ACC112 (cell line): Measurements from ENCODE around the gene IL26.

Source experiments
- H2AFZ ChIP-seq: fragments of 200-600 bp; sonication (generic); one replicate; pipeline ENCODE4 v1.6.0; 2017; ENCODE audit warnings: antibody characterized with exemption, low read length; ENCODE audit not compliant: unreplicated experiment
- H3K27ac ChIP-seq: fragments of 200-600 bp; sonication (generic); 2 replicates; pipeline ENCODE4 v1.5.1; 2014; ENCODE audit warnings: low read depth, mild to moderate bottlenecking, antibody characterized with exemption, low read length, moderate library complexity
- H3K27me3 ChIP-seq: fragments of 200-600 bp; sonication (generic); 2 replicates; pipeline ENCODE4 v1.6.1; 2014; ENCODE audit warnings: mild to moderate bottlenecking, antibody characterized with exemption, low read length, moderate library complexity, mixed read lengths; ENCODE audit not compliant: insufficient read depth
- H3K36me3 ChIP-seq: fragments of 200-600 bp; sonication (generic); 2 replicates; pipeline ENCODE4 v1.6.1; 2016; ENCODE audit warnings: mild to moderate bottlenecking, antibody characterized with exemption, low read length, moderate library complexity, mixed read lengths; ENCODE audit not compliant: insufficient read depth
- H3K4me1 ChIP-seq: fragments of 200-600 bp; sonication (generic); one replicate; pipeline ENCODE4 v1.6.1; 2016; ENCODE audit warnings: low read length, mixed read lengths; ENCODE audit not compliant: insufficient read depth, unreplicated experiment, control insufficient read depth
- H3K4me3 ChIP-seq: fragments of 200-600 bp; sonication (generic); 2 replicates; pipeline ENCODE4 v1.5.1; 2014; ENCODE audit warnings: mild to moderate bottlenecking, low read depth, low read length
- H3K79me2 ChIP-seq: fragments of 200-600 bp; sonication (generic); one replicate; pipeline ENCODE4 v1.6.0; 2016; ENCODE audit warnings: low read length; ENCODE audit not compliant: control insufficient read depth, unreplicated experiment, insufficient read depth

Gene IL26

GRCh38 chr12:68261896-68262295 lies 36.3 kb upstream of the IL26 start:
- H3K27ac ChIP-seq: no peak overlapping the region
- H3K36me3 ChIP-seq: no peaks in the 10 kb centered on the region
- no peak overlapping the region for H2AFZ ChIP-seq
- no peaks in the 10 kb centered on the region for H3K79me2 ChIP-seq
- H3K27me3 ChIP-seq: no peaks in the 10 kb centered on the region
- no peak overlapping the region for H3K4me3 ChIP-seq
- peaks cover 45% of the 10 kb centered on the region for H3K4me1 ChIP-seq

DNA sequence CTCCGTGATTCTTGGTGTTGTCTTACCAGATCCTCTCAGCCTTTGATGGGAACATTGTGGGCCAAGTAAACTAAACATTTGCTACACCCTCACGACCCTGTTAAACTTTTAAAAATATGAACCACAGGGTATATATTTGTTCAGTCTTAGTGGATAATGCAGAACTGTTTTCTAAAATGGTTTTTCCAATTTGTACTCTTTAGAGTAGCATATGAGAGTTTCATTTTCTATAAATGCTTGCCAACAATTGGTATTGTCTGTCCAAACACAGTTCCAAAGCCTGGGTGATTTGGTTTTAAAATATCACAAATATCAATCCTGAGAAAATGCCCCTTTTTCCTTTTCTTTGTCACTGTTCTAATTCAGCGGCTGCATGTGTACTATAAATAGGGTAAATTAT lies 34.5 kb upstream of the IL26 start:
- no peaks in the 10 kb centered on the region for H3K36me3 ChIP-seq
- peak overlapping the region; percentile 26 for H2AFZ ChIP-seq
- H3K79me2 ChIP-seq: no peaks in the 10 kb centered on the region
- H3K27ac ChIP-seq: peak overlapping the region; percentile 77
- peaks cover 36% of the 10 kb centered on the region for H3K4me1 ChIP-seq
- no peaks in the 10 kb centered on the region for H3K27me3 ChIP-seq
- H3K4me3 ChIP-seq: no peak overlapping the region

DNA sequence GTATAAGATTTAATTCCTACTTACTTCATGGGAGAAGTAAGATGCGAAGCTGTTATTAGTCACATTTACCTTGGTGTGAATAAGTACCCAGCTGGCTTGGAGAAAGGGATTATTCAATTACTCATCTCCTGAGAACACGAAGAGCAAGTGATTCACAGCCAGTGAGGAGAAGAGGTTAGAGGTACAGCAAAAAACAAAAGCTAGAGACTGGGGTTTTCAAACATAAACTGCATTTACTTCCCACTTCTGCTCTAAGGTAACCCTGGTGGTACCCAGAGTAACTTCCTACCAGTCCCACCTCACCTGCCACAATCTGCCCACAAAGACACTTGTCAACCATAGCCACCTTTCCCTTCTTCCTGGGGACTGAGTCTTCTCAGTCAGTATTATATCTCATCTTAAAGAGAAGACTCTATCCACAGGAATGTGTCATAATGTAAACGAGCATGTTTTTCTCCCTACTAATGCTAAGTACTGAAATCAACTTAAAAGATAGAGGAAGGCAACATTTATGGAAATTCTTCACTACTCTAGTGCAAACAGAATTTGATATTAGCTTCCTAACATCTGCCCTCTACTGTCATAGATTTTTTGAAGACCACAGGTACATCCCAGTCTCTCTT lies 33.8 kb upstream of the IL26 start:
- no peaks in the 10 kb centered on the region for H3K79me2 ChIP-seq
- no peaks in the 10 kb centered on the region for H3K36me3 ChIP-seq
- no peaks in the 10 kb centered on the region for H3K27me3 ChIP-seq
- 0 out of 2 replicates have a peak overlapping the region, but pooled peaks have one; percentile 4 for H3K4me3 ChIP-seq
- H3K4me1 ChIP-seq: peaks cover 33% of the 10 kb centered on the region
- peak overlapping the region; percentile 77 for H3K27ac ChIP-seq
- peak overlapping the region; percentile 7 for H2AFZ ChIP-seq

DNA sequence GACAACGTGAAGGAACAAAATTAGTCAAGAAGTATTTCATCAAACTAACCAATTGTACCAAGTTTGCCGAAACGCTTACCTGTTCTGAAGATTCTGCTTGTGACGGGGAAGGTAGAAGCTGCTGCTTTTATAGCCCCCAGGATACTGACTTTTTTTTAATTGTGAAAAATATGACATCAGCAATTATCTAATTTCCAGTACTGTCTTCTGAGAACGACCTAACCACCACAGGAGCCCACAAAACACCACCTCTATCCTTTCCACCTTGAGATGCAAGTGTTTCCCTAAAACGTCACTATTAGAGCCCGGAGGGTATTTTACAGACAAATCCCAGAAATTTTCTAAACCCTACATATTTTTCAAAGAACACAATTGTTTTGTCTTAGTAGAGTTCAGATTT lies 27.9 kb upstream of the IL26 start, which contains the start of gene IL22:
IL22 (minus strand) TSS at position 101 of the 400 bp plus-strand sequence. CDS start 156 bp downstream, outside the sequence.
- H3K4me1 ChIP-seq: peaks cover 8% of the 10 kb centered on the region
- H3K27me3 ChIP-seq: no peaks in the 10 kb centered on the region
- no peak within 1 kb of the TSS for H3K27ac ChIP-seq
- H3K36me3 ChIP-seq: no peaks in the 10 kb centered on the region
- no peak within 1 kb of the TSS for H2AFZ ChIP-seq
- H3K4me3 ChIP-seq: no peak within 1 kb of the TSS
- no peaks in the 10 kb centered on the region for H3K79me2 ChIP-seq

DNA sequence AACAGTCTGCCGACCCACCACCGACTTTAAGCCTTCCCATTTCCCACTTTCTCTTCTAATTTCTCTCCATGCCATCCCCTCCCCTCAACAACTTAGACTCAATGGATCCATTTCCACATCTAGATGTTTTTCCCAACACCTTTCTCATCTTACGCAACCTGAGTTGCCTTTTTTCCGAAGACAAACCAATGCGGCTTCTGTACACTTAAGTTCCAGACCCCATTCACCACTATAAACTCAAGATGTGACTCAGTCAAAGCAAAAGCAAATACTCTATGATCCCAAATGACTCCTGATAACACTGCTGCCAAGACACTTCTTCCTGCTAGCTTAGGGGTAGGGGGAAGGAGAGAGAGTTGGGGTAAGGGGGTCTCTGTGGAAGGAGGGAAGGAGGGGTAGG lies 26.5 kb upstream of the IL26 start:
- H3K27ac ChIP-seq: no peak overlapping the region
- no peak overlapping the region for H2AFZ ChIP-seq
- no peak overlapping the region for H3K4me3 ChIP-seq
- H3K79me2 ChIP-seq: no peaks in the 10 kb centered on the region
- no peaks in the 10 kb centered on the region for H3K36me3 ChIP-seq
- no peaks in the 10 kb centered on the region for H3K27me3 ChIP-seq
- peaks cover 8% of the 10 kb centered on the region for H3K4me1 ChIP-seq

DNA sequence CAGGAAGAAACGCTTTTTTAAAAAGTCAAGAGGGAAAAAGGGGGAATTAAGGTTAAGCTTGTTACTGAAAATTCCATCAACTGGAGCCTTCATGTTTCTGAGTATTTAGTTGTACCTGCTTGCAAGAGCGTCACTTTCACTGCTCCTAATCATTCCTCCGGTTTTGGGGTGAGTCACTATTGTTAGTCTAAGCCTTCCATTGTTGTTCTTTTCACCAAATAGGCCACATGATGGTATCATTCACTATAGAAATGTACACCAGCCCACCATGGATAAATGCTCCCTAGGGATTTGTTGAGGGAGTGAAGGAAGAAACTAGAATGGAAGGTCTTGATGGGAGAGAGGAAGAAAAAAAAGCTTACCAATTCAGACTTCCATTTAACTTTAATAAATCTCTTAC lies 24.8 kb upstream of the IL26 start:
- H3K4me1 ChIP-seq: peaks cover 14% of the 10 kb centered on the region
- H3K4me3 ChIP-seq: no peak overlapping the region
- no peak overlapping the region for H3K27ac ChIP-seq
- no peaks in the 10 kb centered on the region for H3K36me3 ChIP-seq
- H3K79me2 ChIP-seq: no peaks in the 10 kb centered on the region
- no peaks in the 10 kb centered on the region for H3K27me3 ChIP-seq
- H2AFZ ChIP-seq: no peak overlapping the region

DNA sequence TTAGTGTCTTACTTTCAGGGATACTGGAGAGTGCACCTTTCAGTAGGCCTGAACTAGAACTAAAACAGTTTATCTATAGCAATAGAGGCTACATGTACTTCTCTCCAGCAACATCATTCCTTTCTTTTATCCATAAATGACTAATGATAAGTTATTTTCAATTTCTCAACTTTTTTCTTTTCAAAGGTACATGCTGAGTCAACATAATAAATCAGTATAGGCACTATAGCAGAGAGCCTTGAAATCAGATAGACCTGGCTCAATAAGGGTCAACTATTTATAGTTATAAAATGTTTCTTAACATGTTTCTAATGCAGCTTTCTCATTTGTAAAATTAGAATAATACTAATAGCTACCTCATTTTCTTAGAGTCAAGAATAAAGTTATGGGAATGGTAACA lies 22.2 kb upstream of the IL26 start:
- Histone ChIP-seq H3K27ac (no peak overlapping the region), H3K4me3 (no peak overlapping the region), H3K36me3 (no peaks in the 10 kb centered on the region), H3K27me3 (no peaks in the 10 kb centered on the region), H3K79me2 (no peaks in the 10 kb centered on the region), H3K4me1 (peaks cover 20% of the 10 kb centered on the region), H2AFZ (no peak overlapping the region)

DNA sequence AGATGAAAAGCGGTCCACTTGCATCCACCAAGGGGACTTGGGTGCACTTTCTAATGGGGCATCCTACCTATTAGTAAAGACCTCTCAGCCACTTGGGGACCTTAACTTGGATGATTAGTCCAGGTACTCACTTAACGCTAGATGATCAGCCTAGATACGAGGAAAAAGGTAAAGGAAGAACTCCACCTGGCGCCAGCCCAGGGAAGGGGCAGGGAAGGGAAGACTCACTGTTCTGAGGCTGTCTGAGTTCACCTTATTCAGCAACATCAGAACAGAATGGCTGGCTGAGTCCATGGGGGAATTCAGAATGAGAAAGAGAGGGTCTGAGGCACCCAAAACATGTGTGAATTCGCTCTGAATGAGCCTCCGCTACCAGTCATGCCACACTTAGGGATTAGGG lies 20.7 kb upstream of the IL26 start:
- Histone ChIP-seq H3K27me3 (no peaks in the 10 kb centered on the region), H3K4me1 (peaks cover 21% of the 10 kb centered on the region), H3K36me3 (no peaks in the 10 kb centered on the region), H3K4me3 (no peak overlapping the region), H3K27ac (no peak overlapping the region), H3K79me2 (no peaks in the 10 kb centered on the region), H2AFZ (no peak overlapping the region)

GRCh38 chr12:68245180-68246021 lies 19.8 kb upstream of the IL26 start:
- H3K27ac ChIP-seq: no peak overlapping the region
- H2AFZ ChIP-seq: peak overlapping the region; percentile 83

DNA sequence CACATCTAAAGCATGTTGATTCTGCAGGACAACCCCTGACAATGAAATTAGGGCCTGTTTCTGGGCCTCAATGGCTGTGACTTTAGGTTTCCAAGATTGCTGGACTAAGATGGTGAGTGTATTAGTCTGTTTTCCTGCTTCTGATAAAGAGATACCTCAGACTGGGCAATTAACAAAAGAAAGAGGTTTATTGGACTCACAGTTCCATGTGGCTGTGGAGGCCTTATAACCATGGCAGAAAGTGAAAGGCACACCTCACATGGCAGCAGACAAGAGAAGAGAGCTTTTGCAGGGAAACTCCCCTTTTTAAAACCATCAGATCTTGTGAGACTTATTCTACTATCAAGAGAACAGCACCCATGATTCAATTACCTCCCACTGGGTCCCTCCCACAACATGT lies 17.2 kb upstream of the IL26 start:
- no peak overlapping the region for H2AFZ ChIP-seq
- H3K4me3 ChIP-seq: no peak overlapping the region

More at GRCh38 chr12:68245180-68246021, 19.8 kb upstream of the IL26 start:
- peaks cover 24% of the 10 kb centered on the region for H3K4me1 ChIP-seq
- no peaks in the 10 kb centered on the region for H3K36me3 ChIP-seq
- H3K27me3 ChIP-seq: no peaks in the 10 kb centered on the region
- H3K4me3 ChIP-seq: peak overlapping the region; percentile 13; the same call in 1 of the 2 replicates
- H3K79me2 ChIP-seq: no peaks in the 10 kb centered on the region

GRCh38 chr12:68240975-68241374 lies 15.4 kb upstream of the IL26 start:
- Histone ChIP-seq H3K27me3 (no peaks in the 10 kb centered on the region), H3K36me3 (no peaks in the 10 kb centered on the region), H3K4me1 (peaks cover 56% of the 10 kb centered on the region), H3K79me2 (no peaks in the 10 kb centered on the region), H3K27ac (peak overlapping the region; percentile 82), H2AFZ (peak overlapping the region; percentile 96), H3K4me3 (peak overlapping the region; percentile 52)

More for the DNA sequence above, 17.2 kb upstream of the IL26 start:
- Histone ChIP-seq H3K27ac (no peak overlapping the region), H3K4me1 (peaks cover 39% of the 10 kb centered on the region), H3K36me3 (no peaks in the 10 kb centered on the region), H3K27me3 (no peaks in the 10 kb centered on the region), H3K79me2 (no peaks in the 10 kb centered on the region)
